GM23338 (cell line): ENCODE measurements around the gene KAZN.

ENCODE experiments used
- CREB1 ChIP-seq: fragments of 250-450 bp; sonication (Bioruptor Pico); IDR thresholded peaks from 2 replicates; pipeline ENCODE4 v1.5.0; 2020; ENCODE audit warnings: low read depth, mild to moderate bottlenecking, moderate library complexity
- ETS1 ChIP-seq: IDR thresholded peaks from 2 replicates; pipeline ENCODE4 v1.6.1; 2016; ENCODE audit warnings: antibody characterized with exemption
- EZH2 ChIP-seq: fragments of 200-600 bp; sonication (generic); IDR thresholded peaks from one replicate; pipeline ENCODE4 v1.8.0; 2017; ENCODE audit warnings: antibody characterized with exemption, mild to moderate bottlenecking, low read depth; ENCODE audit not compliant: unreplicated experiment
- EZH2phosphoT487 ChIP-seq: fragments of 200-600 bp; sonication (generic); IDR thresholded peaks from one replicate; pipeline ENCODE4 v1.8.1; 2018; ENCODE audit warnings: antibody characterized with exemption; ENCODE audit not compliant: unreplicated experiment
- JUNB ChIP-seq: IDR thresholded peaks from one replicate; pipeline ENCODE4 v1.6.1; 2016; ENCODE audit warnings: antibody characterized with exemption; ENCODE audit not compliant: unreplicated experiment
- NANOG ChIP-seq: IDR thresholded peaks from 2 replicates; pipeline ENCODE4 v1.6.1; 2016; ENCODE audit warnings: antibody characterized with exemption, borderline replicate concordance
- POLR2AphosphoS5 ChIP-seq: IDR thresholded peaks from 2 replicates; pipeline ENCODE4 v1.6.1; 2016; ENCODE audit warnings: antibody characterized with exemption, low read depth
- REST ChIP-seq: IDR thresholded peaks from one replicate; pipeline ENCODE4 v1.6.1; 2018; ENCODE audit warnings: antibody characterized with exemption; ENCODE audit not compliant: unreplicated experiment
- STAT1 ChIP-seq: IDR thresholded peaks from one replicate; pipeline ENCODE4 v1.6.1; 2016; ENCODE audit warnings: antibody characterized with exemption; ENCODE audit not compliant: unreplicated experiment
- ZNF114 ChIP-seq: fragments of 250-450 bp; sonication (Bioruptor Pico); IDR thresholded peaks from 2 replicates; pipeline ENCODE4 v1.5.0; 2020; ENCODE audit warnings: mild to moderate bottlenecking, moderate library complexity
- ZNF331 ChIP-seq: fragments of 250-450 bp; sonication (Bioruptor Pico); IDR thresholded peaks from 2 replicates; pipeline ENCODE4 v1.5.0; 2020; ENCODE audit warnings: low read depth, mild to moderate bottlenecking, moderate library complexity
- ZNF462 ChIP-seq: fragments of 250-450 bp; sonication (Bioruptor Pico); IDR thresholded peaks from 2 replicates; pipeline ENCODE4 v1.5.0; 2020; ENCODE audit warnings: mild to moderate bottlenecking, moderate library complexity
- TF ChIP-seq, protein P1 (sequence below), 2 experiments: fragments of 200-600 bp in 1 of 2; sonication (generic) in 1 of 2; conservative IDR thresholded peaks; 2 replicates each; pipeline versions ENCODE4 v1.5.1 to v1.6.1; 2016 to 2017; ENCODE audit warnings: antibody characterized with exemption in 2 of 2, low read depth in 2 of 2, mild to moderate bottlenecking in 2 of 2, moderate library complexity in 1 of 2

GRCh38 chr1:15139654-15140350 lies 541.3 kb downstream of the KAZN start:
- TF ChIP-seq POLR2AphosphoS5 (no peak), EZH2 (no peak), EZH2phosphoT487 (no peak), CREB1 (CRISPR knock-in tag) (no peak), ZNF462 (CRISPR knock-in tag) (no peak), REST (no peak), STAT1 (no peak), ZNF114 (CRISPR knock-in tag) (no peak), JUNB (no peak), NANOG (no peak), ETS1 (no peak), ZNF331 (no peak)
- TF ChIP-seq, protein P1, sequence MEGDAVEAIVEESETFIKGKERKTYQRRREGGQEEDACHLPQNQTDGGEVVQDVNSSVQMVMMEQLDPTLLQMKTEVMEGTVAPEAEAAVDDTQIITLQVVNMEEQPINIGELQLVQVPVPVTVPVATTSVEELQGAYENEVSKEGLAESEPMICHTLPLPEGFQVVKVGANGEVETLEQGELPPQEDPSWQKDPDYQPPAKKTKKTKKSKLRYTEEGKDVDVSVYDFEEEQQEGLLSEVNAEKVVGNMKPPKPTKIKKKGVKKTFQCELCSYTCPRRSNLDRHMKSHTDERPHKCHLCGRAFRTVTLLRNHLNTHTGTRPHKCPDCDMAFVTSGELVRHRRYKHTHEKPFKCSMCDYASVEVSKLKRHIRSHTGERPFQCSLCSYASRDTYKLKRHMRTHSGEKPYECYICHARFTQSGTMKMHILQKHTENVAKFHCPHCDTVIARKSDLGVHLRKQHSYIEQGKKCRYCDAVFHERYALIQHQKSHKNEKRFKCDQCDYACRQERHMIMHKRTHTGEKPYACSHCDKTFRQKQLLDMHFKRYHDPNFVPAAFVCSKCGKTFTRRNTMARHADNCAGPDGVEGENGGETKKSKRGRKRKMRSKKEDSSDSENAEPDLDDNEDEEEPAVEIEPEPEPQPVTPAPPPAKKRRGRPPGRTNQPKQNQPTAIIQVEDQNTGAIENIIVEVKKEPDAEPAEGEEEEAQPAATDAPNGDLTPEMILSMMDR (conservative IDR thresholded peaks at IDR 0.05; ENCODE audit: low read depth in 2 of 2) = no peak
